NCI-H2107 (cell line): ENCODE data around the gene SH2D1A.
"Not testable (repeated sequence)": the region's sequence is repeated elsewhere in the genome, so short reads cannot be mapped to it uniquely, and the experiment has no call there.

ENCODE experiments used
- DNase-seq: peaks from one replicate; lab custom pipeline; 2025; lab: John Stamatoyannopoulos, UW

SH2D1A gene

DNA sequence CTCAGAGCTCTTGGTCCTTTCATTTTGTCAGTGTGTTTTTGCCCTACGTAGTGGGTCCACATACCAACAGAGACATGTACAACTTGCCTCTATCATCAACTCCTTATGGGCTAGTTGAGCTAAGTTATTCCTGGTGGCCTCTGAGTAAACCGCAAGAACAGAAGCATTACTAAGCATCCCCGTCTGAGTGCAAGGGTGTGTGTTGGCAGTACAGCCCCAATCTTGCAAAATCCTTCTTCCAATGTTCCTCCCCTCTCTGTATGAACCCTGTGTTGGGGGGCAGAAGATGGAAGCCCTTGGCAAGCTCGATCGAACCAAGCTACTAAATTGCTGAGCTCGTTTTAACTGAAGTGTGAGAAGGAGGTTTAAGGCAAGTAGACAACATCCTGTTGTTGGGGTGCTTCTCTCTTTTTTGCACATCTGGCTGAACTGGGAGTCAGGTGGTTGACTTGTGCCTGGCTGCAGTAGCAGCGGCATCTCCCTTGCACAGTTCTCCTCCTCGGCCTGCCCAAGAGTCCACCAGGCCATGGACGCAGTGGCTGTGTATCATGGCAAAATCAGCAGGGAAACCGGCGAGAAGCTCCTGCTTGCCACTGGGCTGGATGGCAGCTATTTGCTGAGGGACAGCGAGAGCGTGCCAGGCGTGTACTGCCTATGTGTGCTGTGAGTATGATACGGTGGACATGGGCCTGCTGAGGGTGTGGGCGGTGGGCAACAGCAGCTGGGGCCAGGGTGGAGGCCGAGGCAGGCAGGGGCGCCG is at the start of gene SH2D1A:
Gene SH2D1A, plus strand, starts transcription at position 447 of the 760 bp plus-strand sequence. Its CDS starts 80 bp downstream, at position 527.
- no peak for DNase-seq

DNA sequence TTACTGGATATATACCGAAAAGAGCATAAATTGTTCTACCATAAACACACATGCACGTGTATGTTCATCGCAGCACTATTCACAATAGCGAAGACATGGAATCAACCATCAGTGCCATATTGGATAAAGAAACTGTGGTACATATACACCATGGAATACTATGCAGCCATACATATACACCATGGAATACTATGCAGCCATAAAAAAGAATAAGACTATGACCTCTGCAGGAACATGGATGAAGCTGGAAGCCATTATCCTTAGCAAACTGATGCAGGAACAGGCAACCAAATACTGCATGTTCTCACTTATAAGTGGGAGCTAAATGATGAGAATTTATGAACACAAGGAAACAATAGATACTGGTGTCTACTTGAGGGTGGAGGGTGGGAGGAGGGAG is 47.0 kb upstream of the SH2D1A start:
- DNase-seq, result not testable (repeated sequence)

DNA sequence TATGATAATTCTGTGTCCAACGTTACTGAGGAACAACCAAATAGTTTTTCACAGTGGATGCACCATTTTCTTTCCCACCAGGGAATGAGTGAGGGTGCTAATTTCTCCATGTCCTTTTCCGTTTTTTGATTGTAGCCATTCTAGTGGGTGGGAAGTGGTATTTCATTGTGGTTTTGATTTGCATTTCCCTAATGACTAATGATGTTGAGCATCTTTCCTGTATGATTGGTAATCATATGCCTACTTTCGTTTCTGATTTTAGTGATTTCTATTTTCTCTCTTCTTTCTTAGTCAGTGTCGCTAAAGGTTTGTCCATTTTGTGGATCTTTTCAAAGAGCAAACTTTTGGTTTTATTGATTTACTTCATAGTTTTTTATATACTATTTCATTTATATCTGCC is 46.0 kb upstream of the SH2D1A start:
- DNase-seq, result no peak

DNA sequence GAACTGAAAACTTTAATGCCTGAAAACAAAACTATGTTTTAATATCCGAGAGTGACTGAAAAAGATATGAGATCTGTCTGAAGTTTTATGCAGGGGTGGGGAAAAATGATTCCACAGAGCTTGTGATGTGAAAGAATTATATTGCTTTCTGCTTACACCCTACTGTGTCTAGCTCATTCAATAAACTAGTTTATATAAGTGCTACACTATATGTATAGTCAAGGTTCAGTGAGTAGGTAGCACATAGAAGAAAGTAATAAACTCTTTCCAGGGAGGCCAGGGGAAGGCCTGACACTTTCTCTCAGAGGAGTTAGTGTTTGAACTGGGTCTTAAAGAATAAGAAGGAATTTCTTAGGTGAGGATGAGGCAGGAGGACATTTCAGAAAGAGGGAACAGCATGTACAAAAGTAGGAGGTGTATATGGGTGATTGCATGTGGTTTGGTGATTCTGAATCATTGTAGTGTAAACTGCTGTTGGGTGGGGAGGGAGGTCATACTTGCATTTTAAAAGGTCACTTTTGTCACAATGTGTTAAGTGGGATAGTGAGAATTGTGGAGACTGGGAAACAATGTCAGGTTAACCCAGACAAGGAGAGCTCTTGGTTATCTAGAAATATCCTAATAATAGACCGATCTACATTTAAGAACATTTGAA is 39.0 kb upstream of the SH2D1A start:
- DNase-seq, result no peak

DNA sequence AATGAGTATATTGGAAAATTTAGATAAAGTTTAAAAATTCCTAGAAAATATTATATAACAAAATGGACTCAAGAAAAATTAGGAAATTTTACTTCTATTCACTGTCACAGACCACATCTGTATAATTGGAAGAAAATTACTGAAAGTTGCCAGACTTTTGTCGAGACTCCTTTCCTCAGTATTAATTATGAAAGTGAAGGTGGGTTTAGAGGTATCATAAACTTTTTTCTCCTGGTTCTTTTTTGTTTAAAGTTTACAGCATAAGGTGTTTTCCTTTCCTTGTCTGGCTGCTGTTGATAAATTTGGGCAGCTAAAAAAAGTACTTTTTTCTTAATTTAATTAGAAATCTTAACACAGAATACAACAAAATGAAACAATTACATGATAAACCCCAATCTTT is 20.6 kb upstream of the SH2D1A start:
- no peak for DNase-seq

DNA sequence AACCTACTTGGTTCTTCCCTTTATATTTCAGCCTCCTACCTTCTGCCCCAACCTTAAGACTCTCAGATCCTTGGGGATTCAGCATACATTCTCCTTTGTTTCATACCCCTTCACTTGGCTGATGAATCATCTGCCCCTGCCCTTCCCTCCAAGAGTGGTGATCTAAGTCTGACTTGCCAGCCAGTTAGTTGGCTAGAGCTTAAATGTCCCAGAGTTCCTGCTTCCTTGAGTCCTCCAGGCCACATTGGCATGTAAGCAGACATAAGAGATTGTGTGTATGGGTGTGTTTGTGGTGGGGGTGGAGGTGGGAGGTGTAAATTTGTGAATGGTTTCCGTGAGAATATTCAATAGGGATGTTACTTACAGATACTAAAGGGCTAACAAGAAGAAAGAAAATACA is 17.6 kb upstream of the SH2D1A start:
- no peak for DNase-seq

DNA sequence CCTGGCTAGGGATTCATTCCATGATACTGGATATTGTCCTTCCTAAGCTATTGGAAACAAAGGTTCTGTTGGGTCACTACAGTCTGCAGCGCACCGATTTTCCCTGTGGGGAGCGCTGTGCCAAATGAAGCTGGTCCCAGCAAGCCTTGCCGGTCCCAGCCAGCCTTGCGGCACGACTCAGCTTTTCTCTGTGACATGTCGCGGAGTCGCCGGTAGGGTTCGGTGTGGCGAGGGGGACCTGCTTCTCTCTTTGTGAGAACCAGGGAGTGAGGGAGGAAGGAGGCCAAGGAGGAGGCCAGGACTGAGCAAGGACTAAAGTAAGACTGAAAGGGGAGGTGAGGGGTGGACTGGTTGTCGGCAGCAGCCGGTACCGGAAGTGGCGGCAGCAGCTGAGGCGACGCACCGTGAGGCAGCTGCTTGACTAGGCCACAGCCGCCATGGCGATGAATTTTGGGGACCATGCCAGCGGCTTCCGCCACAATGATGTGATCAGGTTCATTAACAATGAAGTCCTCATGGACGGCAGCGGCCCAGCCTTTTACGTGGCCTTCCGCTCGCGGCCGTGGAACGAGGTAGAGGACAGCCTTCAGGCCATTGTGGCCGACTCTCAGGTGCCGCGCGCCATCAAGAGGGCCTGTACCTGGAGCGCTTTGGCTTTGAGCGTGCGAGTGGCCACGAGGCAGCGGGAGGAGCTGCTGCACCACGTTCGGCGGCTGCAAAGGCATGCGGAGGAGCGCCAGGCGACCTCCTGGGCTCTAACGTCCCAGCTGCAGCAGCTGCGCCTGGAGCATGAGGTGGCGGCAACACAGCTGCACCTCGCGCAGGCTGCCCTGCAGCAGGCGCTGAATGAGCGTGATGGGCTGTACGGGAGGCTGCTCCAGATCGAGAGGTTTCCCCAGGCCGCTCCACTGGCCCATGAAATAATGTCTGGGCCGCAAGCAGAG is 13.6 kb upstream of the SH2D1A start, which contains the start of gene TEX13D:
Gene TEX13D, plus strand, starts transcription at position 180 of the 944 bp plus-strand sequence. Its CDS starts 258 bp downstream, at position 438.
- no peak for DNase-seq

DNA sequence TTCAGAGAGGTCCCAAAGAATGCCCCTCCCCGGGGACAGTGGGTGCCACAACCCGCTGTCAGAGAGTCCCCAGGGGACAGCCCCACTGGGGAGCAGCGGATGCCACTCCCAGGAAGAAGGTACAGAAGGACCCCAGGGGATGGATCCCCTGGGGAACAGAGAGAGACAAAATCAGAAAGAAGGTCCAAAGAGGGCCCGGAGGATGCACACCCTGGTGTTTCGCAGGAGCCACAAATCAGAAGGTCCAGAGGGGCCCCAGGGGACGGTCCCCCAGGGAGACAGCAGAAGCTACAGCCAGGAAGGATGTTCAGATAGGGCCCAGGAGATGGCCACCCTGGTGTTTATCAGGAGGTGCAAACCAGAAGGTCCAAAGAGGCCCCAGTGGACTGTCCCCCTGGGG is 12.5 kb upstream of the SH2D1A start:
- no peak for DNase-seq

DNA sequence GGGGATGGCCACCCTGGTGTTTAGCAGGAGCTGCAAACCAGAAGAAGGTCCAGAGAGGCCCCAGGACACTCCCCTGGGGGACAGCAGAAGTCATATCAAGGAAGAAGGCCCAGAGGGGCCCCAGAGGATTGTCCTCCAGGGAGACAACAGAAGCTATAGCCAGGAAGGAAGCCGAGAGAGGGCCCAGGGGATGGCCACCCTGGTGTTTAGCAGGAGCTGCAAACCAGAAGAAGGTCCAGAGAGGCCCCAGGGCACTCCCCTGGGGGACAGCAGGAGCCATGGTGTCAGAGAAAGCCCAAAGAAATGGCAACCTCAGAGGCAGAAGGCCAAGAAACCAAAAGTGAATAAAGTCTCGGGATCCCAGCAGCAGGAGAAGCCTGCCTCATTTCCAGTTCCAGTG is 11.8 kb upstream of the SH2D1A start:
- not testable (repeated sequence) for DNase-seq

DNA sequence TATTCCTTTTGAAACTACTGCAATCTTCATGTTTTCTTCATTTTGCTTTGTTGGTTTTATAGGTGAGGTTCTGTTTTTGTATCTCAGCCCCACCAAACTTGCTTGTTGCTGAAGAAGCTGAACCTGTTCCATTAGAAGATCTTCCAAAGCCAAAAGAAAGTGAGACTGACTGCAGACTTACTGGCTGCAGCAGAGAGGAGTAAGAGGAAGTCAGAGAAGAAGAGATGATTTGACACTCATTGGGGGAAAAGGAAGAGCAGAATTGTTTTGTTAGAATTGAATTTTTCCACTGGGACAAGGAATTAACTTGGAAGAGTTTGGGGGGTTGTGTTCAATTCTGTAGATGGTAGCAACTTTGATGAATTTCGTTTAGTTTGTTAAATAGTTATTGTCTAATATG is 10.8 kb upstream of the SH2D1A start:
- no peak for DNase-seq

DNA sequence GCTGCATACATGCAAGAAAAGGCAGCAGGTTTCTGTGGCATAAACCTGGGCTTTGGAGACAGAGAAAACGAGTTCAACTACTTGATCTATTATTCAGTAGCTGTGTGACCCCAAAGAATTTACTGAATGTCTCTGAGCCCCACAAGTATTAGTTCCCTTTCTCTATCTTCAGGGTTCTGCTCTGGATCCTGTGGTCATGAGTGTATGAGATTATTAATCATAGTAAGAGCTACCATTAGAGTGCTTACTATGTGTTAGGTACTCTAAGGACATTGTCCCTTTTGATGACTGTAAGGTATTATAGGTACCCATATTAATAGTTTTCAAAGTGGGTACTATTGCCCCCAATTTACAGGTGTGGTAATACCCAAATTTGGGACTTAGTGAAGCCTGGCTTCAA is 8.4 kb upstream of the SH2D1A start:
- DNase-seq, result no peak

DNA sequence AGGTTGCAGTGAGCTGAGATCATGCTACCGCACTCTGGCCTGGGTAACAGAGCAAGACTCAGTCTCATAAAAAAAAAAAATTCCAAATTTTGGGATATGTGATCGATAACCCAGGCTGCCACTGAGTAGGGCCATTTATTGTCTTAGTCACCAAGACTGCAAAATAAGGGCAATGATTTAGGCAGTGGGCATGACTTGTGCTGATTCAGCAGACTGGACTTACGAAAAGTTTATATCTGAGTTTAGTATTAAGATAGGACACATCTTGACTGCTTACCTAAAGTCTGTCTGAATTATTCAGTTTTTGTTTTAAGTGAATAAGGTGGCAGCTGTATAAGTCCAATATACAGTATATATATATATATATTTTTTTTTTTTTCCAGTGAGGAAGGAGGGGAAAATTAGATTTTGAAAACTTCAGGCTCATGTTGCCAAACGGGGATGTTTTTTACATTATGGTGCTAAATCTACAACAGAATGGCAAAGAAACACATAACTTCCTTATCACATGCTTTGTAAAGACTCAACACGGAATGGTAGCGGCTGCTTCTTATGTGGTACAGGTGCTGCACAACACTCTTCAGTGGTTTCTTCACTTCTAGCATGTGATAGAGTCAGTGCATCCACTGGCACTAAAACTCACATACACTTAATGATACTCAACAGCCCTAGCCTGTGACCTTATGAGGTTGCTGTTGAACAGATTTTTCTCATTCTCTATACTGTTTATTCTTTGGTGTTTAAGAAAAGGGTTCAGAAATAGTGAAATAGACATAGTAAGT is 7.4 kb upstream of the SH2D1A start:
- DNase-seq, result no peak

DNA sequence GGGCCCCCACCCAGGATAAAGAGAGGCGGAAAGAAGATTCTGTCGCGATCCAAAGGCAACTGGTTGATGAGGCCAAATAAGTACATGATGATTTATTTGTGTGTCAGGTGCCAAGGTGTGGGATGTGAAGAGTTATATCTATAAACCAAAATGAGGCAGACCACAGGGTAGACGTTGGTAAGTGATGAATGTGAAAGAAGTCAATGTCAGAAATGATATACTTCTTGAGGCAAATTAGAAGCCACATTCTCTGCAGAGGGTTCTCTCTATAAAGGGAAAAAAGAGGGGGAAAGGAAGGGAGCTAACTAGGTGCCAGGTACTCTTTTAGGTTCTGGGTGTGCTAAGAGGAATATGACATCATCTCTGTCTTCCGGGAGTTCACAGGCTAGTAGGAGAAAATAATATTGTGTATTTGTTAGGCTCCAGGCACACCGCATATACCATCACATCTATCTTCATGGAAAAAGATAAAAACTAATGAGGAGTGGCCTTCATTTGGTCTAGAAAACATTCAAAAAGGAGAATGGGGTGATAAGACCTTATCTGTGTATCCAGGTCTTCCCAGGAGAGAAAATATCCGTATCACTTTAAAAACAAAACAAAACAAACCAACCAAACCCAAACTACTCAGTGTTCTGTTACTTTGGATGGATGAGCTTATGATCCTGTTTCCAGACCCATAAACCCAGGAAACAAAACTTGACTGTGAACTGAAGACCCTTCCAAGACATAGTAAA is 4.8 kb upstream of the SH2D1A start:
- DNase-seq, result no peak

DNA sequence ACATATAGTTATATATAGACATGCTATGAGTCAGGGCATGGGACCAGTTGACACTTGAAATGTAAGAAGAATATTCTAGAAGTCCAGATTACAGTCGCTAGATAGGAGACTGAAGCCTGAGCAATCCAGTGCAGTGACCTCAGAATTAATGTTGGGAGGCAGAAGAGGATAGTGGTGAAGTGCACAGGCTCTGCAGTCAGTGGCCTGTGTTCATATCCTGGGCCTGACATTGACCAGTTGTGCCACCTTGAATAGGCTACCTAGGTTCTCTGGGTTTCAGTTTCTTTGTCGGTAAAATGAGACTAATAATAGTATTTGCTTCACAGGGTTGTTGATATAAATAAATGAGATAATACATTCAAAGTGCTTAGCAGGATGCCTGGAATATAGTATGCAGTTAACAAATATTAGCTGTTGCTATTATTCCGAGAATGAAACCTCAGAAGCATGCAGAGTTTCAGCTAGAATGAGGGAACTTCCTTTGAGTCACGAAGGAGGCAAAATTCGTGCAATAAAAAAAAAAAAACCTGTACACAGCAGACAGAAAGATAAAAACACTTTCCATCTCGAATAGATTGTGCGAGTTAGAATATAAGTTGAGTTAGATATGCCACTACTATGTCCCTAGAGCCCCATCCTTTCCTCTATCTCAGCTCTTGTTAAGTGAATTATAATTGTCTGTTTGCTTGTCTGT is 4.0 kb upstream of the SH2D1A start:
- no peak for DNase-seq

DNA sequence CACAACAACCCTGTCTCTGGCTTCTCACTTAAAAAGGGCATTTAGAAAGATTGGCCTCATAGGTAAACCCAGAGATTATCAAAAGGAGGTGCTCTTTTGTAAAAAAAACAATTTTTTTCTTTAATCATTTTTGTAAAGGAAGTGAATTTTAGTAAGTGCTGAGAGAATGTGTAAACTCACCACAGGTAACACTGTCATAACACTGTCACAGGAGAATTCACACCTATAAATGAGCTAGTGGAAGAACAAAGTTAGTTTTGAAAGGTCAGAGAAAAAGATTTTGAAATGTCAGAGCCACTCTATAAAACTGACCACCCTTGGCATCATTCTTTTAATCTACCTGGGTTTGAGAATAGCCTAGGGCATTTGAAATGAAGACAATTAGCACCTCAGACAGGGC is 3.3 kb upstream of the SH2D1A start:
- no peak for DNase-seq

DNA sequence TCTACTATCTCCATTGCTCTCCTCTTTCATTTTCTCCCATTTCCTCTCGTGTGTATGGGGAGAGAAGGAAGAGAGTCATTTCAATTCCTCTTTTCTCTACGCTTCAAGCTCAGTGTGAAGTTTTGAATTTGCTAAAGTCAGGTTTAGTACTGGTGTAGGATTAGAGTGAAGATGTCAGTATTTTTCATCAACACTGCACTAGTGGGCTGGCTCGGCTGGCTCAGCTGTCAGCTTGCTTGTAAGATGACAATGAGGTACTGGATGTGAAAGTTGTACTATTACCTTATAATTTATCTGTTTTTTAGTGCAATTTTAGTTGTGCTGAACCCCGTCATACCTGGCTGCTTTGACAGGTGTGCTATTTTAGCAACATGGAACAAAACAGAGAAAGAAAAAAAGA is 2.1 kb upstream of the SH2D1A start:
- DNase-seq, result no peak

DNA sequence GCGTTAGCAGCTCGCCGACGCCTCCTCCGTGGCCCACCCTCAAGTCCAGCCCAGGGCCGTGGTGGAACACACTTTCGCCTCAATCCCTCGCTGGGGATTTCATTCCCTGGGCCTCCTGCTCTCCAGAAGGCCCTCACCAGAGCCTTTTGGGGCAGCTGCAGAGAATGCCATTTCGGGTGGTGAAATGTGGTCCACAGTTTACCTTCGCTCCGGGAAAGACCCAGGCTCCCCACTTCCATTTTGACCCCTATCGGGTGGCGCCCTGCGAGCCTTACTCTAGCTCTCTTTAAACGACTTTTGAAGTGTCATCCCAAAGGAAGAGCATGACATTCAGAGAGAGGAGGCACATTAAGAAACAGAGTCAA is 496 bp downstream of the SH2D1A start:
- no peak for DNase-seq

DNA sequence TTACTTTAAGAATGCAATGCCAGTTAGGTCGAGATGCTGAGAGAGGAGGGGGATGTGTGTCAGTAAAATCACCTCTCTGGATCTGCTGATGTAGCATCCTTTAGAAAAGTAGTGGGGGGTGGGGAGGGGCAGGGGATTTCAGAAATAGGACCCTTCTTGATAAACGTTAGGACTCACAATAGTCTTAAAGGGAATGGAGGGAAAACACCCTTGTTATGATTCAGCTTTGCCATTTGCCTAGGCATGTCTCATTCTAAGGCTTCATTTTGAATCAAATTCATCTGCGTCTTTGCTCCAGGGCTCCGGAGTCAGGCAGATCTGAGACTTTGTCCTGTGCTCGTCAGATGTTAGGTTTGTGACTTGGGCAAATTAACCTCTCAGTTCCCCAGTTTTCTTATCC is 879 bp downstream of the SH2D1A start:
- DNase-seq, result no peak

DNA sequence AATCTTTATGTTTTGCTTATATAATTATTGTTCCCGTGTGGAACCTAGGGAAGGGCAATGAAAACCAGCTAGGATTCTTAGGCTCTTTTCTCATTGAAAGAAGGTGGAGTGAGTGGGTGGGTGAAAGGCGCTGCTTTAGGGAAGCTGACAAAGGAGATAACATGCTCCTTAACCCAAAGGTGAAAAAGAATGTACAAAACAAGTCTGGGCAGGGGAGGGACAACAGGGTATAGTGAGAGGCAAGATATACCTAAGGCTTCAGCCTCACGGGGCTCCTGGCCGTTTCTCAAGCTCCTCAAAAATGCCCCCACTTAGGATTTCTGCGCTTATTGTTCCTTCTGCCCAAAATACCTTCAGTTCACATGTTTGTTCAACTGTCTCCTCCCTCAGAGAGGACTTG is 1.8 kb downstream of the SH2D1A start:
- no peak for DNase-seq

DNA sequence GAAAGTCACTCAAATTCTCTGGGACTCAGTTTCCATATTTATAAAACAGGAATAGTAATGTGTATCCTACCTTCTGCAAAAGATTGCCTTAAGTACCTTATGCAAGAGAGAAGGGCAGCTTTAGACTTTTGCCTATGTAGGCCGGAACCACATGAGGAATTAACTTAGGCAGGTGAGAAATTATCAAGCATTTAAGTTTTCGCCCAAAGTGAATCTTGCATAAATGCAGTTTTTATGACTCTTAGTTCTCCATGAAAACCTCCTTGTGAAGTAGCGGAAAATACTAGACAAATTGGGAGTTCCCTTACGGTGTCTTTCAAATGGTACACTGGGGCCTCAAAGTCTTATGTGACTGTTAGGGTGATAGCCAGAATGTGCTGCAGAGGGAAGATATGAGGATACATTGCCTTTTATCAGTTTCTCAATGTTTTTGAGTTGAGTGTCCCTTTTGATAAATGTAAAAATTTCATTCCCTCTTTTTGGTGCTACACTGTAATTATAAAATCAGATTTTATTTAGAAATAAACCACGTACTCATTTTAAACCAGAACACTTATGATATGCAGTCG is 2.6 kb downstream of the SH2D1A start:
- DNase-seq, result no peak
